ENCODE measurements around the gene VPS13C. TPM values are rescaled to one million over a fixed set of nuclear protein-coding genes. Genes with fewer than 3 reads are reported as not detected.

The VPS13C gene
- total and polyA plus RNA-seq, 2 experiments from 2014 or later, result 6.7 to 60.9 TPM

DNA sequence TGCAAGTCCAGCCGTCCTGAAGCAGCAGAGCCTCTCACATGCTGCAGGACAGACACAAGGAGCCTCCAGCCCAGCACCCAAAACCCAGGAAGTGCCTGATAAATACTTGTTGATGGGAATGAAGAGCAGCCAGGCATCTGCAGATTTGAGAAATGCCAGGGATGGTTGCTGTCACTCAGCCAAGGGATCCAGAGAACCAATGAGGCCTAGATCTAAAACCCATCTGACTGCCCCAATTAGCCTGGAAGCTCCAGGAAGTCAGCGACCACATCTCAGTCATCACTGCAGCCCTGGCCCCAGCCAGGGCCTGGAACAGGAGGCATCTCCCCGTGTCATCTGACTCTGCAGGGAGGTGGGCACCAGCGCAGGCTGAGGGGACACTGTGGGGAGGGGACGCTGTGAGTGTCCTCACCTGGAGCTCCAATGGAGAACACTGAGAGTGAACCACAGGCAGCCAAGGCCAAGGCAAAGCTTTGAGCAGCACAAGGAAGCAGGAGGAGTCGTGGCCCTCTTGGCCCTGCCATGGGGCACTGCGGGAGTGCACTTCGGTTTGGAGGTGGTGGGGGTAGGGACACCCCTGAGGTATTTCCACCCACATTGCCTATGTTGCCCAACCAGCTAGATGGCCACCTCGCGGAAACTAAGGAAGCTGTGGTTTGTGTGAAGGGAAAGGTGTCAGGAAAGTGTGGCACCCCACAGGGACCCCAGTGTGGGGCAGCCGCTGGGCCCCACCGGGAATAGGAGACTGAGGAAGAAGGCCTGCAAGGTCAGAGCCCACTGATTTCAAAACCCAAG is 229.5 kb downstream of the VPS13C start:
- no peak overlapping the region for H3K4me2 ChIP-seq
- H3K36me3 ChIP-seq (replicated peaks; ENCODE audit: insufficient read depth, low read depth), result no peaks in the 10 kb centered on the region
- no peak overlapping the region for H2AFZ ChIP-seq
- no peak for DNase-seq (ENCODE audit: low spot score)
- no peaks in the 10 kb centered on the region for H3K9me2 ChIP-seq (replicated peaks; ENCODE audit: insufficient read depth)
- no peaks in the 10 kb centered on the region for H3K27me3 ChIP-seq
- H3K79me2 ChIP-seq, result no peaks in the 10 kb centered on the region
- H4K20me1 ChIP-seq (ENCODE audit: insufficient read depth, poor library complexity, severe bottlenecking), result no peaks in the 10 kb centered on the region
- no peak overlapping the region for H3K27ac ChIP-seq
- no peak overlapping the region for H3K4me3 ChIP-seq
- TF ChIP-seq EZH2phosphoT487 (IDR thresholded peaks at IDR 0.05; ENCODE audit: low read depth, severe bottlenecking, unreplicated experiment) (no peak), EZH2 (IDR thresholded peaks at IDR 0.05; ENCODE audit: borderline replicate concordance) (no peak)
- TF ChIP-seq, protein P1, sequence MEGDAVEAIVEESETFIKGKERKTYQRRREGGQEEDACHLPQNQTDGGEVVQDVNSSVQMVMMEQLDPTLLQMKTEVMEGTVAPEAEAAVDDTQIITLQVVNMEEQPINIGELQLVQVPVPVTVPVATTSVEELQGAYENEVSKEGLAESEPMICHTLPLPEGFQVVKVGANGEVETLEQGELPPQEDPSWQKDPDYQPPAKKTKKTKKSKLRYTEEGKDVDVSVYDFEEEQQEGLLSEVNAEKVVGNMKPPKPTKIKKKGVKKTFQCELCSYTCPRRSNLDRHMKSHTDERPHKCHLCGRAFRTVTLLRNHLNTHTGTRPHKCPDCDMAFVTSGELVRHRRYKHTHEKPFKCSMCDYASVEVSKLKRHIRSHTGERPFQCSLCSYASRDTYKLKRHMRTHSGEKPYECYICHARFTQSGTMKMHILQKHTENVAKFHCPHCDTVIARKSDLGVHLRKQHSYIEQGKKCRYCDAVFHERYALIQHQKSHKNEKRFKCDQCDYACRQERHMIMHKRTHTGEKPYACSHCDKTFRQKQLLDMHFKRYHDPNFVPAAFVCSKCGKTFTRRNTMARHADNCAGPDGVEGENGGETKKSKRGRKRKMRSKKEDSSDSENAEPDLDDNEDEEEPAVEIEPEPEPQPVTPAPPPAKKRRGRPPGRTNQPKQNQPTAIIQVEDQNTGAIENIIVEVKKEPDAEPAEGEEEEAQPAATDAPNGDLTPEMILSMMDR (IDR thresholded peaks at IDR 0.05; ENCODE audit: poor library complexity), result no peak
- no peaks in the 10 kb centered on the region for H3K9me3 ChIP-seq (ENCODE audit: low read depth)
- H3K4me1 ChIP-seq (ENCODE audit: insufficient read depth), result no peaks in the 10 kb centered on the region
- 89% methylated on average over 12 of the region's 12 CpGs for WGBS (ENCODE audit: low lambda C conversion rate, missing lambda C conversion rate)

DNA sequence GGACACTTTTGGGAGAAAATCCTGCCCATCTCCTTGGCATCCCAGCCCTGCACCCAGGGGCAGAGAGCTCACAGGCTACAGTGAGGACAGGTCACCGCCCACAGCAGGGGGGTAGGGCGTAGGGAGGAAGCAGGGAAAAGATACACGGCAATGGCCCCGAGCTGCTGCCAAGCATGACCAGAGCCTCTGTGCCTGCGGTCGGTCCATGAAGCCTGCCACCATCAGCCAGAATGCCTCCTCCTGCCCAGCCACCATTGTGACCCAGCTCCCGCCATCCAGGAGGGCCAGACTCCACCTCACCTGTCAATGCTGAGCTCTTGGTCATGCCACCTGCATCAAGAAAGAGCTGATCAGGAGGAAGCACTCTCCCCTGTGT is 230.7 kb downstream of the VPS13C start:
- 95% methylated on average over 7 of the region's 7 CpGs for WGBS (ENCODE audit: low lambda C conversion rate, missing lambda C conversion rate)
- Histone ChIP-seq H3K4me3 (no peak overlapping the region), H3K4me1 (ENCODE audit: insufficient read depth) (no peaks in the 10 kb centered on the region), H4K20me1 (ENCODE audit: insufficient read depth, poor library complexity, severe bottlenecking) (no peaks in the 10 kb centered on the region), H3K27me3 (no peaks in the 10 kb centered on the region), H3K9me3 (ENCODE audit: low read depth) (no peaks in the 10 kb centered on the region), H3K9me2 (replicated peaks; ENCODE audit: insufficient read depth) (no peaks in the 10 kb centered on the region), H3K27ac (no peak overlapping the region), H3K36me3 (replicated peaks; ENCODE audit: insufficient read depth, low read depth) (no peaks in the 10 kb centered on the region), H2AFZ (no peak overlapping the region), H3K79me2 (no peaks in the 10 kb centered on the region), H3K4me2 (no peak overlapping the region)
- TF ChIP-seq EZH2phosphoT487 (IDR thresholded peaks at IDR 0.05; ENCODE audit: low read depth, severe bottlenecking, unreplicated experiment) (no peak), EZH2 (IDR thresholded peaks at IDR 0.05; ENCODE audit: borderline replicate concordance) (no peak)
- TF ChIP-seq, protein P1 (IDR thresholded peaks at IDR 0.05; ENCODE audit: poor library complexity), result no peak
- DNase-seq (ENCODE audit: low spot score), result no peak

DNA sequence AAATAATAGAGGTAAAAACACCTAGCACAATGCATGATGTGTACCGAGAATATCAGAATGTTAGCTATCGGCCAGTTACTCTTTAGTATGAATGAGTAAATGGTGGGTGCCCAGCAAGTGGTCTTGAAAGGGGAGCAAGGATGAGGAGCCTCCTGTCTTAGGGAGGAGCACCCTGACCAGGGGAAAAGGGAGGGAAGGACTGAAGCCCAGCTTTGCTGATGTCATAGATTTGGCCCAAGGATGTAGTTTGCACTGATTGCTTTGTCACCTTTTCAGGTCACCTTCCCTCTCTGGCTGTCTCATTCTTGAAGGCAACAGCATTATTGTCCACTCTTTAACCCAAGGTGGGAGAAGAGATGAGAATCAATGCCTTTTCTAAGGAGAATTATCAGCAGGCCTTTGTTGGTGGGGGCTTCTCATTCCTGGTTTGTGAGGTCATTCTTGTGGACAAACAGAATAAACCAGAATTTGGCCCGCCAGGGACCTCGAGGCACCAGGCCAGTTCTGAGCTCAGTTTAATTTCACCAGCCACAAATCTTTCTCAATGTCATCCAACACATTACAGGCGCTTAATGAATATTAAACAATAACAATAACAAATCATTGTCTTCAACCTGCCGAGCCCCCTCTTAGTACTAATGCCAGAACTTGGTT is 231.3 kb downstream of the VPS13C start:
- DNase-seq (ENCODE audit: low spot score), result no peak
- H3K36me3 ChIP-seq (replicated peaks; ENCODE audit: insufficient read depth, low read depth), result no peaks in the 10 kb centered on the region
- WGBS (ENCODE audit: low lambda C conversion rate, missing lambda C conversion rate), result 90% methylated on average over 6 of the region's 6 CpGs
- TF ChIP-seq EZH2 (IDR thresholded peaks at IDR 0.05; ENCODE audit: borderline replicate concordance) (no peak), EZH2phosphoT487 (IDR thresholded peaks at IDR 0.05; ENCODE audit: low read depth, severe bottlenecking, unreplicated experiment) (no peak)
- TF ChIP-seq, protein P1 (IDR thresholded peaks at IDR 0.05; ENCODE audit: poor library complexity), result no peak
- H4K20me1 ChIP-seq (ENCODE audit: insufficient read depth, poor library complexity, severe bottlenecking), result no peaks in the 10 kb centered on the region
- H3K4me2 ChIP-seq, result no peak overlapping the region
- H2AFZ ChIP-seq, result no peak overlapping the region
- no peak overlapping the region for H3K27ac ChIP-seq
- no peaks in the 10 kb centered on the region for H3K9me3 ChIP-seq (ENCODE audit: low read depth)
- H3K9me2 ChIP-seq (replicated peaks; ENCODE audit: insufficient read depth), result no peaks in the 10 kb centered on the region
- no peaks in the 10 kb centered on the region for H3K79me2 ChIP-seq
- no peaks in the 10 kb centered on the region for H3K27me3 ChIP-seq
- H3K4me1 ChIP-seq (ENCODE audit: insufficient read depth), result no peaks in the 10 kb centered on the region
- H3K4me3 ChIP-seq, result no peak overlapping the region

Measured in hepatocyte (in vitro differentiated cells).